Stimulated activated memory B cell treated with anti-CD40 and anti-IgM and Interleukin-4, amounts not matched to agents 10 μg/mL and 1 μg/mL and 100 μg/mL, for 72 hours (primary cell): Measurements from ENCODE around the gene POLA2.
"Not testable (repeated sequence)": the region's sequence is repeated elsewhere in the genome, so short reads cannot be mapped to it uniquely, and the experiment has no call there.

Experiments used
- ATAC-seq: fragments of 150-1000 bp; cut with Tn5 transposase; 2 replicates; pipeline ENCODE4 v1.10.0; 2021
- H3K27ac Mint-ChIP-seq: one replicate; pipeline ENCODE4 v1.8.0; 2022; ENCODE audit warnings: mild to moderate bottlenecking, mixed read lengths
- H3K27me3 Mint-ChIP-seq: one replicate; pipeline ENCODE4 v1.8.0; 2022; ENCODE audit warnings: mixed read lengths
- H3K36me3 Mint-ChIP-seq: one replicate; pipeline ENCODE4 v1.8.0; 2022; ENCODE audit warnings: mixed read lengths
- H3K4me1 Mint-ChIP-seq: one replicate; pipeline ENCODE4 v1.8.0; 2022; ENCODE audit warnings: mixed read lengths
- H3K4me3 Mint-ChIP-seq: one replicate; pipeline ENCODE4 v1.8.0; 2022; ENCODE audit warnings: mild to moderate bottlenecking, moderate library complexity, mixed read lengths
- H3K9me3 Mint-ChIP-seq: one replicate; pipeline ENCODE4 v1.8.0; 2022; ENCODE audit warnings: mixed read lengths

POLA2 gene

DNA sequence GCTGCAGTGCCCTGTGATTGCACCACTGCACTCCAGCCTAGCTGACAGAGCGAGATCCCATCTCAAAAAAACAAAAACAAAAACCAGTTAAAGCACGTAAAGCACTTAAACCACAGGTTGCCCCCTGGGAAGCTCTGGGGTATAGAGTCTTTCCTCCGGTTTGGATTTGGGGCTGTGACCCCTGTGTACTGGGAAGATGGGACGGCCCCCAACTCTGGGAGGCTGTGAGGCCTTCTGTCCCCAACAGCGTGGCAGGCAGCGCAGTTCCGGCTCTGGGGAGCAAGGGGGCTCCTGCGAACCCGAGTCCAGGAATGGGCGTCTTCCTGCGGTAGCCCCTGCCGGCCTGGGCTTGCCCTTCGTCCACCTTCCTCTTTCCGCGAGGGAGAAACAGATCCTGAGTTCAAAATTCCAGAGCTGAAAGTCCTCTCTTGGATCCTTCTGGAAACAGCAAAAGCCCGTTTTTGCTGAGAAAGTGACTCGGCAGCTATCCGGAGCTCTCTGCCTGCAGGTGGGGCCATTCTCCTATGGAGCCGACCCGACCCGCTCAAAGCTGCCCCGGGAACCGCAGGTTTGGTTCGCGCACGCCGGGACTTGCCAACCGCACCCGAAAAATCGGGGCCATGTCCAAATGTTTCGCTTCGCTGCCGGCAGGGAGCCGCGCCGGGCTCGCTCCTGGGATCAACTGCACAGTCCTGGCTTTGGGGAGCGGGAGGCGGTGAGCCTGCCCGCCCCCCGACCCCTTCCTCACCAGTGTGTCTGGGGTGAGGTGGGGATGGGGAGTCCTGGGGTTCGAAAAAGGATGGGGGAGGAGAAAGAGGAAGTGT, 36.3 kb upstream of the POLA2 start:
- ATAC-seq, result peak; percentile 84
- Mint-ChIP-seq H3K27me3 (no peaks in the 10 kb centered on the region), H3K4me3 (peak overlapping the region; percentile 81), H3K27ac (peak overlapping the region; percentile 72), H3K9me3 (peaks cover 3% of the 10 kb centered on the region), H3K36me3 (peaks cover 4% of the 10 kb centered on the region), H3K4me1 (peaks cover 16% of the 10 kb centered on the region)

DNA sequence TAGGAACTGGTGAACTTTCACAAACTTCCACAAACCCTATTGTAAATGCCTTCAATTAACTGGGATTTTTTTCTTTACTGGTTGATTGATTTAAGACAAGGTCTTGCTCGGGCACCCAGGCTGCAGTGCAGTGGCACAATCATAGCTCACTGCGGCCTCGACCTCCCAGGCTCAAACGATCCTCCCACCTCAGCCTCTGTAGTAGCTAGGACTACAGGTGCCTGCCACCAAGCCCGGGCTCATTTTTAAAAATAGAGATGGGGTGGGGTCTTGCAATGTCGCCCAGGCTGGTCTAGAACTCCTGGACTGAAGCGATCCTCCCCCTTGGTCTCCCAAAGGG, 35.7 kb upstream of the POLA2 start:
- H3K27ac Mint-ChIP-seq, result peak overlapping the region; percentile 72
- ATAC-seq, result peak; percentile 31

GRCh38 chr11:65227879-65228278, 33.9 kb upstream of the POLA2 start:
- Mint-ChIP-seq H3K4me3 (no peak overlapping the region), H3K4me1 (peaks cover 16% of the 10 kb centered on the region), H3K36me3 (peaks cover 4% of the 10 kb centered on the region), H3K27me3 (no peaks in the 10 kb centered on the region), H3K27ac (no peak overlapping the region), H3K9me3 (peaks cover 3% of the 10 kb centered on the region)
- ATAC-seq, result no peak

More for the DNA sequence above, 35.7 kb upstream of the POLA2 start:
- Mint-ChIP-seq H3K9me3 (peaks cover 3% of the 10 kb centered on the region), H3K27me3 (no peaks in the 10 kb centered on the region), H3K36me3 (peaks cover 4% of the 10 kb centered on the region), H3K4me3 (peak overlapping the region; percentile 81), H3K4me1 (peaks cover 16% of the 10 kb centered on the region)

GRCh38 chr11:65236194-65237059, 25.3 kb upstream of the POLA2 start:
- Mint-ChIP-seq H3K9me3 (no peaks in the 10 kb centered on the region), H3K27me3 (no peaks in the 10 kb centered on the region), H3K36me3 (no peaks in the 10 kb centered on the region), H3K27ac (no peak overlapping the region), H3K4me1 (no peaks in the 10 kb centered on the region), H3K4me3 (no peak overlapping the region)
- peak; percentile 41 for ATAC-seq

DNA sequence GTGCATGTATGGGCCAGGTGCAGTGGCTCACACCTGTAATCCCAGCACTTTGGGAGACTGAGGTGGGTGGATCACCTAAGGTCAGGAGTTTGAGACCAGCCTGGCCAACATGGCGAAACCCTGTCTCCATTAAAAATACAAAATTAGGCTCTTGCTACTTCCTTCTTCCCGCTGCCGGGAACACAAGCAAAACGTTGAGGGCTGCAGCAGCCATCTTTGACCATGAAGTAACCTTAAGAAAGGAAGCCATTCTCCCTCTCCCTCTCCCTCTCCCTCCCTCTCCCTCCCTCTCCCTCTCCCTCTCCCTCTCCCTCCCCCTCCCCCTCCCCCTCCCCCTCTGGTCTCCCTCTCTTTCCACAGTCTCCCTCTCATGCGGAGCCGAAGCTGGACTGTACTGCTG, 23.5 kb upstream of the POLA2 start:
- H3K4me3 Mint-ChIP-seq, H3K9me3 Mint-ChIP-seq, H3K4me1 Mint-ChIP-seq, H3K27ac Mint-ChIP-seq, ATAC-seq, H3K36me3 Mint-ChIP-seq, H3K27me3 Mint-ChIP-seq: not testable (repeated sequence)

DNA sequence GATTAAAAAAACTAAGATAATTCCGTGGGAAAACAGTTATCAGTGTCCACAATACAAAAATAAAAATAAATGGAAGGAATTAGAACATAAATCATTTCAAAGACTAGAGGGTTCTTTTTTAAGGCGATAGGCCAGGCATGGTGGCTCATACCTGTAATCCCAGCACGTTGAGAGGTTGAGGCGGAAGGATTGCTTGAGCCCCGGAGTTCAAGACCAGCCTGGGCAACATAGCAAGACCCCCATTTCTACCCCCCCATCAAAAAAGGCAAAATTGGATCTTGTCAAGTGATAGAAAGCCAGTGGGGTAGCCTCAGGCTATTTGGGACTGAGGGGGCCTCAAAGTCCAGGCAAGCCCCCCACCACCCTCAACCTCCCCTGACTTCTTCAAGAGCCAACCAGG, 20.6 kb upstream of the POLA2 start:
- peaks cover 8% of the 10 kb centered on the region for H3K36me3 Mint-ChIP-seq
- peaks cover 8% of the 10 kb centered on the region for H3K9me3 Mint-ChIP-seq
- H3K4me1 Mint-ChIP-seq, result no peaks in the 10 kb centered on the region
- H3K4me3 Mint-ChIP-seq, result no peak overlapping the region
- no peak for ATAC-seq
- H3K27ac Mint-ChIP-seq, result no peak overlapping the region
- no peaks in the 10 kb centered on the region for H3K27me3 Mint-ChIP-seq

DNA sequence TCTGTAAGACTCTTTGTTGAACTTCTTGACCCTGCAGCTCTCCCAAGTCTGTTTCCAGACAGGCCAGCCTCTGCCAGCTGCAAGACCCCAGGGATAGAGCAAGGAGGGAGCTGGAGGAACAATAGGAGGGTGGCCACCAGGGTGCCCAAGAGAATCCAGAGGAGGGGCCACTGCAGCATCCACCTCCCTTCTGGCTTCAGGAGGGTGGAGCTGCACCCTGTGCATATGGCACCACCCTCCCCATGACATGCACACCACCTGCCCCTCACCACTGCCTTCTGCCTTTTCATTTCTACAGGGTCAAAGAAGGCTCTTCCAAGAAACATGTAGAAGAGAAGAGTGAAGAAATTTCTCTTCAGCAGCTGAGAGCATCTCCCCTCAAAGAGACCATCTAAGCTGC, 20.1 kb upstream of the POLA2 start:
- no peak for ATAC-seq
- Mint-ChIP-seq H3K27me3 (no peaks in the 10 kb centered on the region), H3K36me3 (peaks cover 8% of the 10 kb centered on the region), H3K4me3 (no peak overlapping the region), H3K9me3 (peaks cover 8% of the 10 kb centered on the region), H3K27ac (no peak overlapping the region), H3K4me1 (no peaks in the 10 kb centered on the region)

GRCh38 chr11:65242389-65242788, 19.4 kb upstream of the POLA2 start:
- H3K4me1 Mint-ChIP-seq, result no peaks in the 10 kb centered on the region
- no peak for ATAC-seq
- H3K27me3 Mint-ChIP-seq, result no peaks in the 10 kb centered on the region
- peaks cover 8% of the 10 kb centered on the region for H3K36me3 Mint-ChIP-seq
- peaks cover 8% of the 10 kb centered on the region for H3K9me3 Mint-ChIP-seq
- no peak overlapping the region for H3K4me3 Mint-ChIP-seq
- H3K27ac Mint-ChIP-seq, result no peak overlapping the region

GRCh38 chr11:65243797-65244196, 18.0 kb upstream of the POLA2 start:
- ATAC-seq, result no peak
- H3K4me3 Mint-ChIP-seq, result no peak overlapping the region
- no peaks in the 10 kb centered on the region for H3K27me3 Mint-ChIP-seq
- H3K4me1 Mint-ChIP-seq, result no peaks in the 10 kb centered on the region
- no peak overlapping the region for H3K27ac Mint-ChIP-seq
- peaks cover 8% of the 10 kb centered on the region for H3K36me3 Mint-ChIP-seq
- H3K9me3 Mint-ChIP-seq, result peaks cover 8% of the 10 kb centered on the region

DNA sequence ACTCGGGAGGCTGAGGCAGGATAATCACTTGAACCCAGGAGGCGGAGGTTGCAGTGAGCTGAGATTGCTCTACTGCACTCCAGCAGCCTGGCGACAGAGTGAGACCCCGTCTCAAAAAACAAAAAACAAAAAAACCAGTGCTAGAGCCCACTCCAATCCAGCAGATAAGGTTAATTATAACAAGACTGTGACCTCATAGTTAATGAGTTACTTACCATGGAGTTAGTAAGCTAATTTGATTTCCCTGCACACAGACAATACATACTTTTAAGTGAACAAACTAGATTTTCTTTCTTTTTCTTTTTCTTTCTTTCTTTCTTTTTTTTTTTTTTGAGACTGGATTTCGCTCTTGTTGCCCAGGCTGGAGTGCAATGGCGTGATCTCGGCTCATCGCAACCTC, 16.7 kb upstream of the POLA2 start:
- not testable (repeated sequence) for H3K27ac Mint-ChIP-seq, H3K27me3 Mint-ChIP-seq, H3K4me1 Mint-ChIP-seq, H3K36me3 Mint-ChIP-seq, ATAC-seq, H3K9me3 Mint-ChIP-seq, H3K4me3 Mint-ChIP-seq

- H3K27me3 Mint-ChIP-seq, result no peaks in the 10 kb centered on the region
- H3K27ac Mint-ChIP-seq, result no peak overlapping the region
- H3K4me1 Mint-ChIP-seq, result no peaks in the 10 kb centered on the region
- peaks cover 8% of the 10 kb centered on the region for H3K36me3 Mint-ChIP-seq
- H3K9me3 Mint-ChIP-seq, result peaks cover 8% of the 10 kb centered on the region
- no peak overlapping the region for H3K4me3 Mint-ChIP-seq
- no peak for ATAC-seq
Observed at GRCh38 chr11:65246506-65246905, 15.3 kb upstream of the POLA2 start.

DNA sequence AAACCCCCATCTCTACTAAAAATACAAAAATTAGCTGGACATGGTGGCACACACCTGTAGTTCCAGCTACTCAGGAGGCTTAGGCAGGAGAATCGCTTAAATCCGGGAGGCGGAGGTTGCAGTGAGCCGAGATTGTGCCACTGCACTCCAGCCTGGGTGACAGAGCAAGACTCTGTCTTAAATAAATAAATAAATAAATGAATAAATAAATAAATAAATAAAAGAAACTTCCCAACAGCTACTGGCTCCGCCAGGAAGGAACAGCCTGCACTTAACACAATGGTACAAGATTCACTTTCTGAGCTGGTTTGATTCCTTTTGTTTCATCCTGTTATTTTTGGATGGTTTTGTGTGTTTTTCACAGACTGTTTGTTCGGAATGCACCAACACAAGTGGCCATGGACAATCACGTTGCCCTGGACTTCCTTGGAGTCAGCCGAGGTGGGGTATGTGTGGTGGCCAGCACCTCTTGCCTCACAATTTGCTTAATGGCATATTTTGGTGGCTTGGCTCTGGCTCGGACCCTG, 13.5 kb upstream of the POLA2 start:
- not testable (repeated sequence) for H3K4me3 Mint-ChIP-seq, H3K4me1 Mint-ChIP-seq, H3K27ac Mint-ChIP-seq, H3K27me3 Mint-ChIP-seq, H3K36me3 Mint-ChIP-seq, H3K9me3 Mint-ChIP-seq, ATAC-seq

GRCh38 chr11:65251476-65251875, 10.3 kb upstream of the POLA2 start:
- ATAC-seq, result no peak
- no peaks in the 10 kb centered on the region for H3K9me3 Mint-ChIP-seq

GRCh38 chr11:65254724-65255123, 7.0 kb upstream of the POLA2 start:
- Mint-ChIP-seq H3K4me1 (no peaks in the 10 kb centered on the region), H3K27ac (no peak overlapping the region), H3K36me3 (no peaks in the 10 kb centered on the region), H3K27me3 (no peaks in the 10 kb centered on the region), H3K9me3 (no peaks in the 10 kb centered on the region), H3K4me3 (no peak overlapping the region)
- no peak for ATAC-seq

More at GRCh38 chr11:65251476-65251875, 10.3 kb upstream of the POLA2 start:
- no peak overlapping the region for H3K4me3 Mint-ChIP-seq
- no peak overlapping the region for H3K27ac Mint-ChIP-seq
- no peaks in the 10 kb centered on the region for H3K27me3 Mint-ChIP-seq
- H3K36me3 Mint-ChIP-seq, result no peaks in the 10 kb centered on the region
- no peaks in the 10 kb centered on the region for H3K4me1 Mint-ChIP-seq

DNA sequence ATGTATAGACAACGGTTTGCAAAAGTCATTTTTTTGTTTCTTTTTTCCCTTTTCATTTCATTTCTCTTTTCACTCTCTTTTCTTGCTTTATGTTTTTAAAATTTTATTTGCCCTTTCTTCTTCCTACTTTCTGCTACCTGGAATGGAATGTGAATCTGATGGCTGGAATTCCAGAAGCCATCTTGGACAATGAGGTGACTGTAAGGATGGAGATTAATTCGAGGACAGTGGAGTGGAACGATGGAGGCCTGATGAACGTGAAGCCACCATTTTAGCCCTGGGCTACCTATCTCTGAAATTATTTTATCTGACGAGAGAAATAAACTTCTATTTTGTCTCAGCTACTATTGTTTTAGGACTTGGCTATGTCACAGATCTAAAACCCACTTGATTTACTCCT, 2.8 kb upstream of the POLA2 start:
- H3K9me3 Mint-ChIP-seq, result no peaks in the 10 kb centered on the region
- H3K4me3 Mint-ChIP-seq, result no peak overlapping the region
- no peak for ATAC-seq
- H3K36me3 Mint-ChIP-seq, result no peaks in the 10 kb centered on the region
- H3K27ac Mint-ChIP-seq, result no peak overlapping the region
- no peaks in the 10 kb centered on the region for H3K27me3 Mint-ChIP-seq
- H3K4me1 Mint-ChIP-seq, result peaks cover 18% of the 10 kb centered on the region

- Mint-ChIP-seq H3K4me3 (no peak overlapping the region), H3K9me3 (no peaks in the 10 kb centered on the region), H3K27me3 (no peaks in the 10 kb centered on the region), H3K27ac (peak overlapping the region; percentile 84), H3K4me1 (peaks cover 26% of the 10 kb centered on the region), H3K36me3 (peaks cover 11% of the 10 kb centered on the region)
- no peak for ATAC-seq
Observed at GRCh38 chr11:65260302-65260701, 1.5 kb upstream of the POLA2 start.
